GM19372 (cell line): ENCODE measurements around the gene MTURN.
A peak's percentile ranks its signal among the peaks of the same experiment; 100 is the strongest.

Source experiments
- ATAC-seq: cut with Tn5 transposase; IDR thresholded peaks from one replicate; pipeline ENCODE4 v1.9.1; 2021; ENCODE audit warnings: mild to moderate bottlenecking, low read depth, moderate library complexity; ENCODE audit not compliant: unreplicated experiment

Gene MTURN

DNA sequence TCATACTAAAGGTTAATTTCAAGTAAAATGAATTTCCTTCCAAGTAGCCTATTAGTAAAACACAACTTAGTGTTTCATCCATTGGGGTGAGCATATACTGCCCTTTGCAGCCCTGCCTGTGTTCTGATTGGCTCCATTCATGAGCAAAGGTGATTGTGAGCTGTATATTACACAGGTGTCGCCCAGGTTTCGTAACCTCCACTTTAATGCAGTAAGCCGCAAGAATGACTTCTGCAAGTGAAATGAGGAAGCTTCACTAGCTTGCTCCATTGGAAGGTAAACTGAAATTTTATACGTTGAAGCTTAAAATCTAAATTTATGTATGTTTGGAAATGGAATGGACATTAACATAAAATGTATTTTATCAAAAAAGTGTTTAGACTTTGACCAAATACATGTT lies 24.4 kb downstream of the MTURN start:
- no peak for ATAC-seq

- no peak for ATAC-seq
Observed at GRCh38 chr7:30159698-30160143, 24.9 kb downstream of the MTURN start.

GRCh38 chr7:30160329-30160728 lies 25.5 kb downstream of the MTURN start:
- ATAC-seq, result no peak

GRCh38 chr7:30162133-30162532 lies 27.3 kb downstream of the MTURN start:
- no peak for ATAC-seq

DNA sequence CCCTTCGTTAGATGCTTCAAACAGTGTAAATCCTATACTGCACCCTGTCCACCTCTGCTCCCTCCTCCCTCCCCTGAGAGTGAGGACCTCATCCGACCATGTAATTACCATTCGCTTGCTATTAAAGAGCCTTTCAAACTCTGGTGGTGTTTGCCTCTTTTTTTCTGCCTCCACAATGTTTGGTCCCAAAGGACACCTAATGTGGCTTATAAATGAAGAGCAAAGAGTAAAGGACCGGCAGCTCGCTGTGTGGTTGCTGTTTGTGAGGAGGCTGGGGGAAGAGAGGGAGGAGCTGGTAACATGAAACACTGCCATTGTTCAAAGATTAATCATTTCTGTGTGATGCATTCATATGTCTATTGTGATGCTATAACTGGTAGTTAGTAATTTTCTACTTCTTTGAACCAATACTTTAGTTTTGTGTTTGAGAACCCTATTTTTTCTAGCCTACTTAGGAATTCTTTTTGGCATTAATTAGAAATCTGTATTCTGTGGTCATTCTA lies 27.9 kb downstream of the MTURN start:
- ATAC-seq, result no peak

- peak; percentile 38 for ATAC-seq
Observed at GRCh38 chr7:30163231-30163894, 28.6 kb downstream of the MTURN start.

GRCh38 chr7:30164567-30164966 lies 29.8 kb downstream of the MTURN start:
- ATAC-seq, result peak; percentile 41

DNA sequence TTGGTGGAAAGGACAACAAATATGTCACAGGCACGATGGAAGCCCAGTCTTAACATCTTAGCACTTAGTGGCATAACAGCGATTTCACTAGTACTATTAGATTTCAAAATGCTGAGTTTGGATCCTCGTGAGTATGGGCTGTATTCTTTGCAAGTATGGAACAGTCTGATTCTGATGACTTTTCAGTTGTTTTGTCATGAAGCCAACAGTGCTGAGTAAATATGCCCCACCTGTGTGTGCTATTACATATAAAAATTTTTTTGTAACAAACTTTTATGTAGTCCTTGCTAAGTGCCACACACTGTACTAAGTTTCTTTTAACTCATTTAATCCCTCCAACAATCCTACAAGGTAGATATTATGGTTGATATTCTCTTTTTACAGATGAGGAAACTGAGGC lies 30.8 kb downstream of the MTURN start:
- no peak for ATAC-seq

- no peak for ATAC-seq
Observed at GRCh38 chr7:30166155-30166840, 31.5 kb downstream of the MTURN start.

- ATAC-seq, result no peak
Observed at GRCh38 chr7:30166841-30167235, 32.1 kb downstream of the MTURN start.

DNA sequence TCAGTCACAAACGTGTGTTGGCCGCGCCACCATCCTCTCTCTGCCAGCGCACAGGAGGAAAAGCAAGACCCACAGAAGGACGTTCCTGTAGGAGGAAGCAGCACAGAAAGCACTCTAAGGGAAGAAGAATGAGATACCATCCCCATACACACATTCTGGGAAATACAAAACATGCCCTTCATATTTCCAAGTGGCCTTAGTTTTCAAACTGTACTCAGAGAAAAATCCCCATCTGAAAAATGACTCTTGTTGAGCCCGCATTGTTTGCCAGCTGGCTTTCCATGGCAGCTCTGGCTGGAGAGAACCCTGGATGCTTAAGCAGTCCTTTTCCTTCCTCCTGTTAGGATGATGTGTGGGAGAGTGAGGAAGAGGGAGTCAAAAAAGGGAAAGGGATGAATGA lies 33.1 kb downstream of the MTURN start:
- ATAC-seq, result no peak

- no peak for ATAC-seq
Observed at GRCh38 chr7:30168835-30169573, 34.2 kb downstream of the MTURN start.

DNA sequence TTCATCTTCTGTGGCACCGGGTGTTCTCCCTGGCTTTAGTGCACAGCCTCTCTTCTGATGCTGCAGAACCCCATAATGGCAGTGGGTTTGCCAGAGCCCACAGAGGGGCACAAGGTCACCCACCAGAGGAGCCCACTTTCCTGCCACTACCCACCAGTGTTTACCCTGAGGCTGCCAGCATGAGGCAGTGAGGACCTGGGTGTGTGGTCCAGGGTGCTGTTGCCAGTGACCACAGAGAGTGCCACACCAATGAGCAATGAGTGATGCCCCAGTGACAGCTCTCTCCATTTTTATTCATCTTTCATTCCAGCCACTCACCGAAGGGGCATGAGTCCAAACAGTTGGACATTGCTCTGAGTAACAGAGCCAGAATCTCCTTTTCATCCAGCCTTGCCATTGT lies 34.8 kb downstream of the MTURN start:
- ATAC-seq, result no peak

- no peak for ATAC-seq
Observed at GRCh38 chr7:30170476-30171205, 35.9 kb downstream of the MTURN start.

GRCh38 chr7:30171766-30172447 lies 37.1 kb downstream of the MTURN start:
- no peak for ATAC-seq

DNA sequence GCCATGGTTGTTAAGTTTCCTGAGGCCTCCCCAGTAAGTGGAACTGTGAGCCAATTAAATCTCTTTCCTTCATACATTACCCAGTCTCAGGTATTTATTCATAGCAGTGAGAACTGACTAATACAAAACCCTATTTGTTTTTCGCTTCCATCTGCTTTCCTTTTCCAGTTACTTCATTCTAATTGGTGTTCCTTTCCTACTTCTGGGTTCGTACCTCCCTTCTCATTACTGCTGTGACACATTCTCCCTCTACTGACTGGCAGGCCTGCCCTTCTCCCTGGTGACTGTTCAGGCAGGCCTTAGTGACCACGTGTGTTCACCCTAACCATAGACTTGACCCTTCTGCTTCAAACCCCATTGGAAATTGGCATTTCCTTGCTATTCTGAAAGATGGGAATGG lies 37.7 kb downstream of the MTURN start:
- ATAC-seq, result no peak

DNA sequence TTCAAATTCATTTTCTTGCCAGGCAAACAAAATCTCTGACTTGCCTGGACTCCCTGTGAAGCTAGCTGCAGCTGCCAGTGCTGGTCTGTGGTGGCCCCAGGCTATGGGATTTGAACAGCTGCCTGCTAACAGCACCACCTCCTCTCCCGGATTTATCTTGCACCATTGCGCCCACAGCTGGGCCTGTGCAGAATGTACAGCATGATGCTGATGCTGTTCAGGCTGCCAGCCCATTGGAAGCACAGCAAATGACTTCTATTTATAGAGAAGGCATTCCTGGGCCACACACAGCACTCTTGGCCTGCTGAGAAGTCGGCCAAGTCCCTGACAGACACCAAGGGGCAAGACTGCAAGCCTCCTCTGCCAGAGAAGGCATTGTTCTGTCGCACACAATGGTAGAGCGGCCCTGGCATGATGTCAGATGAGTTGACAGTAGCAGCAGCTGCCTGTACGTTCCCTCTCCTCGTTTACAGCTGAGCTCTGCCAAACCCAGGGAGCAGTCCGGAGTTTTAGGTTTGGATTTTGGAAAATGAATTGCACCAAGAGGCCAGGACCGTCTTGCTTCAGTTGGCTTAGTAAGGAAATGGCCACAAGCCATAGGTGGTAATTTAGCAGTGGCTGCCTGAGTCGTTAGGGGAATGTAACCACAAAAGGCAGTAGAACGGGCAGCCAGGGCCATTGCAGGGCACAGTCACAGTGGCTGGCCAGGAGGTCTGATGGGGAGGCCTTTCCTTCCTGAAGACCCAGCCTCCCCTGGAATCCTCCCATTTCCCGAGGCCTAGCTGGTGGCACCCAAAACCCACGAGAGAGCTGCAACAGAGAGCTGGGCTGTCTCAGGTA lies 38.5 kb downstream of the MTURN start:
- no peak for ATAC-seq

DNA sequence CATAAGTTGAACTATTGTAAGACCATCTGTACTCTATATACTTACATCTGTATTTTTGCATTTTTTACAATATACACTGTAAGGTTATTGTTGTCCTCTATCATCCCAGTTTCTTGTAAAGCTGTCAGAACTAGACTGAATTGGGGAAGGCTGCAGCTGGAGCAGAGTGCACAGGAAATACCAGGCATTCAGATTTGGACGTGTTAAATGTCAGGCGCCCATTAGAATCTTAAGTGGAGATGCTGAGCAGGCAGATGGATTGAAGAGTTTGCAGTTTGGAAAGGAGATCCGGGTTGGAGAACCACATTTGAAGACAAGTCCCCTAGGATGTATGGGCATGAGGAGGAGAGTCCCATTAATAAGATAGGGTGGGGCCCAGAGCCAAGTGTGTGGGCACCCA lies 40.4 kb downstream of the MTURN start:
- no peak for ATAC-seq

- no peak for ATAC-seq
Observed at GRCh38 chr7:30175636-30176147, 40.9 kb downstream of the MTURN start.
